ENCODE measurements around the gene SSH2. TPM values are rescaled to one million over a fixed set of nuclear protein-coding genes. Genes with fewer than 3 reads are reported as not detected.
A peak's percentile ranks its signal among the peaks of the same experiment; 100 is the strongest.

The SSH2 gene
- polyA plus RNA-seq, 3 donors: 31.9 to 66.6 (median 54.0) TPM

DNA sequence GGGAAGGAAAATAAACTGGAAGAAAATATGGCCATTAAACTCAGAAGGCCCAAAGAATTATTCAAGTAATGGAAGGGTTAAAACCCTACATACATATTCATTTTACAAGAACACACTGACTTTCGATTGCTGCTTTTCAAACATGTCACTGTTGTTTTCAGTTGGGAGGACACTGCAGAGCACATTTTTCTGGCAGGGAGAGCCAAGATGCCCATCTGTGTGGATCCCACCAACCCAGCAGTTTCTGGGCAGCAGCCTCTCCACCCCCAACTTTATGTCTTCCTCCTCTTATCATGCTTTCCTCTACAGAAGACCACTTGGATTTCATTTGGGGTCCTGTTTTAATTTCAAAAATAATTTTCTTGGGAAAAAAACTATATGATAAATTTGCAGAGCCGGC, 300.2 kb downstream of the SSH2 start:
- no peaks in the 10 kb centered on the region for H3K4me1 ChIP-seq (ENCODE audit: control insufficient read depth in 1 of 2, insufficient read depth in 2 of 2, low read length in 2 of 2)
- no peak overlapping the region for H2AFZ ChIP-seq (ENCODE audit: insufficient read depth, low read depth, low read length, poor library complexity, severe bottlenecking)
- peaks cover 69 to 88% of the 10 kb centered on the region in 2 donors for H3K36me3 ChIP-seq (replicated peaks in 1 of 2; ENCODE audit: control insufficient read depth in 1 of 2, insufficient read depth in 2 of 2, low read length in 2 of 2)
- H3K9ac ChIP-seq (ENCODE audit: insufficient read depth, low read length, poor library complexity, severe bottlenecking): no peak overlapping the region
- no peak overlapping the region for H3K4me2 ChIP-seq (replicated peaks; ENCODE audit: extremely low read depth, low read length, poor library complexity, severe bottlenecking)
- peaks cover 0 to 2% (median 2%) of the 10 kb centered on the region in 3 donors for H3K27me3 Mint-ChIP-seq (ENCODE audit: low read depth in 3 of 3)
- H3K79me2 ChIP-seq (ENCODE audit: insufficient read depth, low read length): no peaks in the 10 kb centered on the region
- no peaks in the 10 kb centered on the region for H3K9me3 ChIP-seq (replicated peaks in 1 of 2; ENCODE audit: control insufficient read depth in 1 of 2, insufficient read depth in 1 of 2, low read length in 2 of 2)
- H3K27ac ChIP-seq (ENCODE audit: low read depth in 1 of 2, low read length in 2 of 2): no peak overlapping the region
- no peaks in the 10 kb centered on the region for H3K9me3 Mint-ChIP-seq
- H3K4me1 Mint-ChIP-seq: peaks cover 12% of the 10 kb centered on the region
- no peak overlapping the region for H3K27ac Mint-ChIP-seq
- H4K20me1 ChIP-seq (ENCODE audit: insufficient read depth, low read length): peaks cover 100% of the 10 kb centered on the region
- H3K27me3 ChIP-seq (ENCODE audit: control insufficient read depth in 2 of 2, insufficient read depth in 2 of 2, low read length in 2 of 2): no peaks in the 10 kb centered on the region
- no peak overlapping the region for H3K4me3 Mint-ChIP-seq
- peaks cover 82 to 86% of the 10 kb centered on the region in 2 donors for H3K36me3 Mint-ChIP-seq
- H3K4me3 ChIP-seq (replicated peaks in 1 of 3; ENCODE audit: low read depth in 2 of 3, low read length in 3 of 3): no peak overlapping the region
- intact Hi-C loops (cut with micrococcal nuclease): no loop called here
- DNase-seq: no peak
- TF ChIP-seq CTCF (IDR thresholded peaks at IDR 0.05): no peak
- WGBS (ENCODE audit: insufficient coverage): 83% methylated on average over 1 of the region's 2 CpGs

GRCh38 chr17:29628644-29629043, 301.4 kb downstream of the SSH2 start:
- Histone ChIP-seq H3K27me3 (ENCODE audit: control insufficient read depth in 2 of 2, insufficient read depth in 2 of 2, low read length in 2 of 2) (no peaks in the 10 kb centered on the region), H3K9me3 (replicated peaks in 1 of 2; ENCODE audit: control insufficient read depth in 1 of 2, insufficient read depth in 1 of 2, low read length in 2 of 2) (no peaks in the 10 kb centered on the region), H4K20me1 (ENCODE audit: insufficient read depth, low read length) (peaks cover 100% of the 10 kb centered on the region), H3K27ac (ENCODE audit: low read depth in 1 of 2, low read length in 2 of 2) (peak overlapping the region in 1 of 2 donors; percentile 5), H2AFZ (ENCODE audit: insufficient read depth, low read depth, low read length, poor library complexity, severe bottlenecking) (no peak overlapping the region), H3K9ac (ENCODE audit: insufficient read depth, low read length, poor library complexity, severe bottlenecking) (no peak overlapping the region), H3K36me3 (replicated peaks in 1 of 2; ENCODE audit: control insufficient read depth in 1 of 2, insufficient read depth in 2 of 2, low read length in 2 of 2) (peaks cover 60 to 77% of the 10 kb centered on the region in 2 donors), H3K4me1 (ENCODE audit: control insufficient read depth in 1 of 2, insufficient read depth in 2 of 2, low read length in 2 of 2) (no peaks in the 10 kb centered on the region), H3K79me2 (ENCODE audit: insufficient read depth, low read length) (no peaks in the 10 kb centered on the region), H3K4me2 (replicated peaks; ENCODE audit: extremely low read depth, low read length, poor library complexity, severe bottlenecking) (no peak overlapping the region), H3K4me3 (replicated peaks in 1 of 3; ENCODE audit: low read depth in 2 of 3, low read length in 3 of 3) (no peak overlapping the region)
- intact Hi-C loops (cut with micrococcal nuclease): no loop called here
- no peak for TF ChIP-seq CTCF (IDR thresholded peaks at IDR 0.05)
- DNase-seq: no peak
- H3K4me3 Mint-ChIP-seq: no peak overlapping the region
- 93% methylated on average over 2 of the region's 2 CpGs for WGBS (ENCODE audit: insufficient coverage)
- H3K36me3 Mint-ChIP-seq: peaks cover 74% of the 10 kb centered on the region in 2 donors
- peak overlapping the region in 4 of 7 donors; percentile 8 to 60 (median 34) for H3K27ac Mint-ChIP-seq
- H3K4me1 Mint-ChIP-seq: peaks cover 12% of the 10 kb centered on the region
- peaks cover 3 to 6% (median 3%) of the 10 kb centered on the region in 3 donors for H3K27me3 Mint-ChIP-seq (ENCODE audit: low read depth in 3 of 3)
- H3K9me3 Mint-ChIP-seq: no peaks in the 10 kb centered on the region
